HTERT RPE-1 (cell line): ENCODE data around the gene H1-8.

Source experiments
- in situ Hi-C: fragments of 300-500 bp; cut with MboI; formaldehyde crosslinking; loops from 4 replicates; pipeline ENCODE4 v1.14.3; 2020; ENCODE audit warnings: low sequenced_read_pairs

Gene H1-8

GRCh38 chr3:129571605-129572547, 28.9 kb downstream of the H1-8 start:
- in situ Hi-C loops: no loop called here

DNA sequence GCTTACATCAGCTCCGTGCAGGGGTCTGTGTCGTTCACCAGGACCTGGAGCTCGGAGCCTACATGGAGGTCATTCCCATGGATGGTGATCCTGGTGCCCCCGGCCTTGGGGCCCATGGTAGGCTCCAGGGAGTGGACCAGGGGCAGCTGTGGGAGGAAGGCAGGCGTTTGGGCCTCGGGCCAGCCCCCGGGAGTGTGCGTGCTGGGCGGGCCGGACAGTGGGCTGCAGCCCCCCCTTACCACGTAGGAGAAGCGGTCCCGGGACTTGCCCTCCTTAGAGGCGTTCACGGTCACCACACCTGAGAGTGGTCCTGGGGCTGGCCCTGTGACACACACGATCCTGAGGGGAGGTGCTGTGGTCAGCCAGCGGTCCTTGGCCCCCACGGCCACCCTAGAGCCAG, 29.6 kb downstream of the H1-8 start:
- in situ Hi-C loops: no loop called here

DNA sequence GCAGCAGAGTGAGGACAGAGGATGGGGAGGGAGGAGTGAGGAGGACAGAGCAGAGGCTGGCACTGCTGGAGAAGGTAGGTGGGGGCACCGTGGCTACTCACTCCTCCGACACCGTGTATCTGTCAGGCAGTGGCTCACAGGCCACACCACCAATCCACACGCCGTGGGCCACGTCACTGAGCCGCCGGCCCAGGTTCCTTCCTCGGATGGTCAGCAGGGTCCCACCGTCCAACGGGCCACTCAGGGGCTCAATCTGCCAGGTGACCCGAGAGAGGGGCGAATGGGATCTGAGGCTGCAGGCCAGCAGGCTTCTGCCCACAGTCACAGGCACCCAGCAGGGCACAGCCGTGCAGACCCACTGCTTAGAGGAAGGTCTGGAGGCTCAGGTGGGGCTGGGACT, 30.5 kb downstream of the H1-8 start:
- in situ Hi-C loops: no loop called here

GRCh38 chr3:129574206-129574605, 31.2 kb downstream of the H1-8 start:
- in situ Hi-C loops: no loop called here

GRCh38 chr3:129575233-129575996, 32.4 kb downstream of the H1-8 start:
- in situ Hi-C loops: no loop called here

- in situ Hi-C loops: no loop called here
These were observed 33.0 kb downstream of the H1-8 start for GRCh38 chr3:129575997-129576384.

DNA sequence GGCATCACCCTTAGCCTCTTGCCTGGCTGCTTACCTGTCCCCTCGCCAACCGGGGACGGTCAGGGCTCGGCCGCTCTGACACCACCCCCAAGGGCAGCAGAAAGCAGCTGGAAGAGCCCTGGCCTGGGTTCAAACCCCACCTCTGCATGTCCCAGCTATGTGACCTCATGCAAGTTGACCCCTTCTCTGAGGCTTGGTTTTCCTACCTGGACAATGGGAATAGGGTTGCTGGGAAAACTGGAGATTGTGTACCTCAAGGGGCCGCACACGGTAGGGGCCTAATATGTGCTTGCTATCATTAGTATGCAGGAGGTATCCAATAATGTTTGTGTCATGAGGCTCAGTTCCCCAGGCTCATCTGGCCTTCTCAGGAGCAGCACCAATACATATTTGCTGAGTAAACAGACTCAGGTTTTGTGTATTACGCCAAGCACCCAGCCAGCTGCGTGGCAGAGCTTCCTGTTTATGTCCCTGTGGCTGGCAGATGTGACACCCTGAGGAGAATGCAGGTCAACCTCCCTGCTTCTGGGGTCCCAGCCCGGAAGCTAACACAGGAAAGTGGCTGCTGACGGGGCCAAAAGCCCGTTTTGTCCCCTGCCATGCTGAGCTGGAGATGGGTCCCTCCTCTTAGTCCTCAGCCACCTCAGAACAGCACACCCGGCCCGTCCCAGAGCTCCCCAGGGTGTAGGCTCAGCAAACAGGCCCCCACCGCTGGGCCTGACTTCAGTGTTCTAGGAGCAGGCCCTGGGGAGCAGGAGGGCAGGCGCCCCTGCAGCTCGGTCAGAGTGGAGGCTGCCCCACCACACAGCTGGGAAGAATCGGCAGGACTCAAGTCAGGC, 33.8 kb downstream of the H1-8 start:
- in situ Hi-C loops: no loop called here

GRCh38 chr3:129577366-129577765, 34.4 kb downstream of the H1-8 start:
- in situ Hi-C loops: no loop called here

- in situ Hi-C loops: no loop called here
These were observed 35.2 kb downstream of the H1-8 start for GRCh38 chr3:129577925-129578786.

DNA sequence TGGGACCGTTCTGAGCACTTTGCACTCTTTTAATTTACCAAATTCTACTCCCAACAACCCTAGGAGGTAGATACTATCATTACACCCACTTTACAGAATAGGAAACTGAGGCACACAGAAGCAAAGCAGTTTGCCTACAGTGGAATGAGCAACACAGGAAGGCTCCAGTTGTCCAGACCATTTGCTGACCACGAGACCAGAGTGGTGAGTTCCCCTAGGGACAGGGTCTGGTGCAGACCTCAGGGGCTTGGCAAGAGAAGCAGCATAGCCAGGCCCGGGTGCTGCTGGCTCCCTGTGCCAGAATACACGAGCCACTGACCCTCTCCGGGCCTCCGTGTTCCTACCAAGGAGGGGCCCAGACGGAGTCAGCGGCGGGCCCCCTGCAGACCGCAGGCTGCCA, 37.0 kb downstream of the H1-8 start:
- in situ Hi-C loops: no loop called here

DNA sequence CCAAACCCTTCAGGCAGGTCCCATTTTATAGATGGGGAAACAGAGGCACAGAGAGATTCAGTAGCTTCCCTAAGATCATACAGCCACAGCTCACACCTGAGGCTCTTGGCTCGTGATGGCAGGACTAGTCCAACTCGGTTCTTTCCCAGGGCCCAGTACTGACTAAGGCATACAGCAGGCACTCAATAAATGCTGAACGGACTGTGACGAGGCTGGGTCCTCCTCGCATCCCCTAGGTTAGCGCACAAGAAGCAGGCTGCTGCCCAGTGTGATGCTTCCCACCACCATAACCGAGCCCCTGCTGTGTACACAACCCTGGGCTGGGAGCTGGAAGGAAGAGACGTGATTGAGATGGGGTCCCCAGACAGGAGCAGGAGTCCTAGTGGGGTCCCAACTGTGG, 38.6 kb downstream of the H1-8 start:
- in situ Hi-C loops: no loop called here

DNA sequence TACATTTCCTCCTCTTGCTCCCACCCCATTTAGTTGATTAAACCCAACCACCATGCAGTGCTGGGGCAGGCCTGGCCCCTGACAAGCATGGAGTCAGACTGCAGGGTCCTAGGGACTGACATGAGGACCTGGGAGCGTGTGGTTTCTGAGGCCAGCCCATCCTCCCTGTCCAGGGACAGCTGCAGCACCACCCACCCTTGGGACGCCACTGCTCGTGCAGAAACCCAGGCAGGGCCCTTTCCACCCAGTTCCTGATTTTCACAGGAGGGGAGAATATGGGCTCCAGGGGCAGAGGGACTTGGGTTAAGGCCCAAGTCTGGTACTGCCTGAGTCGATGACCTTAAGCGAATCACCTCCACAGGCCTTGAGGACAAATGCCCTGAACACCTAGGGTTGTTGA, 39.8 kb downstream of the H1-8 start:
- in situ Hi-C loops: no loop called here

DNA sequence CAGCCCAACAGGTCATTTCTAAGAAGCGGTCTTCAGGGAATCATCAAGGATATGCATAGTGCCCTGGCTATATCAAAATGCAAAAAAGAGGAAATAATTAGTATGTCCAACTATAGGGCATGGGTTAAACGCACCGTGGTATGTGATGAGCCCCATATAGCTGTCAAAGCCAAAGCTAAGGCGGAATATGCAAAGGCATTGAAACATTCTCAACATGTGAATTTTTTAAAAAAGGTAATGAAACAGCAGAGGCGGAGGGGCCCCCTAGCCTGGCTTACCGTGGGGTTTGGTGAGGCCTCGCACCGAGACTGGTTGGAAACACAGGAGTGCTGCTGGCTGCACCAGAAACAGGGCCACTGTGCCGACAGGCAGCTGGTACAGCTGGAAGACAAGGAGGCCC, 40.3 kb downstream of the H1-8 start:
- in situ Hi-C loops: no loop called here

DNA sequence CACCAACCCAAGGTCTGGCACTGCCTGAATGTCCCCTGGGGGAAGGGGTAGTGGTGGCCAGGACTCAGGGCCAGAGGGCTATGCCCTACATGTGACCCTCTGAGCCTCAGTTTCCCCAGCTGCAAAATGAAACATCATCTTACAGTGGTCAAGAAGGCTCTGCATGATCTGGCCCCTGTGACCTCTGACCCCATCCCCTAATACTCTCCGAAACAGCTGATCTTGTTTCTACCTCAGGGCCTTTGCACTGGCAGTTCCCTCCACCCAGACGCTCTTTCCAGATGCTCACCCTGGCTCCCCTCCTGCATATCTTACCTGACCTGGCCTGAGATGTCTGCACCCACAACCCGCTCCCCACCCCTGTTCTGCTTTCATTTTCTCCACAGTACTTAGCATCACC, 41.7 kb downstream of the H1-8 start:
- in situ Hi-C loops: no loop called here

DNA sequence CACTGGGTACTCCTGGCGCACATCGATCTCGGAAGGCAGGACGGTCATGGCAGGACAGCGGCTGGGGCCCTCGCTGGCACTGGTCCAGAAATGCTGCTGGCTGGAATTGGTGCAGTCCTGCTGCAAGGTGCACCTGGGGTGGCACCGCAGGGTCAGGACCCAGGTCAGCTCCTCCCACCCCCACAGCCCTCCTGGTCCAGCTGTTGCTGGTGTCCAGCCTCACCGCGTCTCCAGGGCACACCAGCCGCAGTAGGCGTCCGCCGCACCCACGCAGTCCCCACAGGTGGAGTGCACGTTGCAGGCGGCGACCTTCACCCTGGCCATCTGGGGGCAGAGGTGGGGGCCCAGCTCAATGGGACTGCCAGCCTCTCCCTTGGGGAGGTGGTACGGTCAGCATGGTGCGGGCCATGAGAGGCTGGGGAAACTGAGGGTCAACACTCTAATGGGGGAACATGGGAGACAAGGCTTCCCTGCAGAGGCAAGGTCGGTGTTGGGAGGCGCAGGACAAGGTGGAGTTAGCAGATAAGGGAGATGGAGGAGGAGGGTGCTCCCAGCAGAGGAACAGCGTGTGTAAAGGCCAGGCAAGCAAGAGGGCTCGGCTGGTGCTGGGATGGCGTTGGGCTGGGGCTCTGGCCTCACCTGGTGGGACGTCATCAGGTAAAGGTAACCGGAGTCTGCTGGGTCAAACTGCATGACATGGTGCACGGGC, 43.1 kb downstream of the H1-8 start:
- in situ Hi-C loops: no loop called here

DNA sequence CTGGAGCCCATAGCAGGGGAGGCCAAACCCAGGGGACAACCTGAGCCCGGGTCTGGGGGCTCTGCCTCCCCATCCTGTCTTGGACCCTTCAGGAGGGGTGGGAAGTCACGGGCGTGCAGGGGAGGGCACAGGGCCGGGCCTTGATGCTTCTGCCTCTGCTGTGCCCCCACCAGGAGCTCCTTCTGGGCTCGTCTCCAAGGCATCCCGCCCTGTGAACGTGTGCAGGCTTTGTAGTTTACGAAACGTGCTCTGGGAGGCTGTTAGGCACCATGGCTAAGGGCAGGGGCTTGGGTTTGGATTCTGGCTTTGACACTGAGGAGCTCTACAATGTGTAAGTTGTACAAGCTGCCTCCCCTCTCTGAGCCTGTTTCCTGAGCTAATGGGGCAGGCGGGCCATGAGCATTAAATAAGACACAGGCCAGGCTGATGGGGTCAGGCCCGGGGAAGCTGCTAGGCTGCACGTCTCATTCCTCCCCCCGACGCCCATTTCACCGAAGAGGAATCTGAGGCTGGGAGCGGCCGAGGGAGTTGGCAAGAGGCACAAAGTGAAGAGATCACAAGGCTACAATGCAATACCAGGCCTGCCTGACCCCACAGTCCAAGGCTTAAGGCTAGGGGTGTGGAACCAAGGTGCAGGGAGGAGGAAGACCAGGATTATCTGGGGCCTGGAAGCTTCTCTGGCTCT, 43.9 kb downstream of the H1-8 start:
- in situ Hi-C loops: no loop called here

DNA sequence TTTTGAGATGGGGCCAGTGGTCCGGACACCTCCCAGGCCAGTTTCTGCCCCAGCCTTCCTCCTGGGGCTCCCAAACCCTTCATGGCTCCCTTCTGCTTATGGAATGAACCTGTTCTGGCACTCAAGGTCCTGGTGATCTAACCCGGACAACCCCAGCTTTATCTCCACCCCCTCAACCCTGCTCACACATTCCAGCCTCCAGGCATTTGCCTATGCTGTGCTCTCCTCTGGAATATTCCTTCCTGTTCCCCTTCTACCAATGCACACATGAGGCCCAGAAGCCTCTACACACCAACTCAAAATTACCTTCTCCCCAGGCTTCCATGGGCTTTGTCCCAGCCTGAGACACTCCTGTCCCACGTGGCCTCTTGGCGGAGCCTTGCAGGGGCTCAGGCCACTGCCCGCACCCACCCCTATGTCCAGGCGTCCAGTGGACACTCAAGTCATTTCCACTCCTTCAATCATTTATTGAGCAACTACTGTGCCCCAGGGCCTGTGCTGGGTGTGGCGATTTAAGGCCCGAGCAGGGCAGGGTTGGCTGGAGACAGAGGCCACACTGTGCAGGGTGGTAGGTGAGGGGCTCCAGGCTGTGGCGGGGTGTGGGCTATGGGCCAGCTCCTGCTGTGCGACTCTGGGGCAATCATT, 44.7 kb downstream of the H1-8 start:
- in situ Hi-C loops: no loop called here

DNA sequence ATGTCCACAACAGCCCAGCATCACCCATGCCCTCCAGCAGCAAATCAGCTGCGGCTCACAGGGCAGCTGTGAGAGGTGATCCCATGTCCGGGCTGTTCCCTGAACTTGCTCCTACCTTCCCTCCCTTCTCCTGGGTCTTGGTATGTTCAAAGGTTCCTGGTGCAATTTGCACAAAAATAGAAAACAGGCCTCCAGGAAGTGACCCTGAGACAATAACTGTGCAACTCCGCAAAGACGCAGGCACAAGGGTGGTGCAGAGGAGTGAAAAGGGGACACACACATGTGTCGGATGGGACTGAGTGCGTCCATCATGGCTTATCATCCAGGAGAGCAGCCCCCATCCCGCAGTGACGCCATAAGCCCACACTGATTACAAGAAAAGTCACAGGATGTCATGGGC, 47.2 kb downstream of the H1-8 start:
- in situ Hi-C loops: no loop called here

DNA sequence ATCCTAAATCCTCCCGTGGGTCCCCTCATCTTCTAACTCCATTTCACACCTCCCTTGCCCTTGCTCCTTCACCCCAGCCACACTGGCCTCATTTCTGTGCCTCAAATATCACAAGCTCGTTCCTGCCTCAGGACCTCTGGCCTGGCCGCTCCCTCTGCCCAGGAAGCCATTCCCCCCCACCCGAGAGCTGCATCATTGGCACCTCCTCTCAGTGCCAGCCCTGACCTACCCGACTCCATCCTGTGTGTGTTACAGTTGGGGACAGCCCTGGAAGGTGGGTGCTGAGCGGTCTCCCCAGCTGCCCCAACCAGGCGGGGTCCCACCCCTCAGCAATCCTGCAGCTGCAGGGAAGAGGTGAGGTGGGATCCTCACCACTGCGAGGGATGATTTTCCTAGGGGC, 49.0 kb downstream of the H1-8 start:
- in situ Hi-C loops: no loop called here
